T-helper 1 cell treated with Interleukin-12 subunit alpha and Interleukin-12 subunit beta and Interleukin-4 antibody, amounts not matched to agents 30 ng/mL and 1 ng/mL, for 36 hours (primary cell): ENCODE results near the gene KCNJ10. TPM values are rescaled to one million over a fixed set of nuclear protein-coding genes. Genes with fewer than 3 reads are reported as not detected.

Source experiments
- intact Hi-C: fragments of 100-400 bp; cut with micrococcal nuclease; formaldehyde crosslinking; loops from one replicate; pipeline ENCODE4 v1.15.1; 2024
- total RNA-seq: library from RNA; stranded (reverse); gene quantifications from 2 replicates; pipeline ENCODE4 v1.2.3, GENCODE V29; 2022

Gene KCNJ10
- total RNA-seq, 1 donor from 2014 or later, result not detected

DNA sequence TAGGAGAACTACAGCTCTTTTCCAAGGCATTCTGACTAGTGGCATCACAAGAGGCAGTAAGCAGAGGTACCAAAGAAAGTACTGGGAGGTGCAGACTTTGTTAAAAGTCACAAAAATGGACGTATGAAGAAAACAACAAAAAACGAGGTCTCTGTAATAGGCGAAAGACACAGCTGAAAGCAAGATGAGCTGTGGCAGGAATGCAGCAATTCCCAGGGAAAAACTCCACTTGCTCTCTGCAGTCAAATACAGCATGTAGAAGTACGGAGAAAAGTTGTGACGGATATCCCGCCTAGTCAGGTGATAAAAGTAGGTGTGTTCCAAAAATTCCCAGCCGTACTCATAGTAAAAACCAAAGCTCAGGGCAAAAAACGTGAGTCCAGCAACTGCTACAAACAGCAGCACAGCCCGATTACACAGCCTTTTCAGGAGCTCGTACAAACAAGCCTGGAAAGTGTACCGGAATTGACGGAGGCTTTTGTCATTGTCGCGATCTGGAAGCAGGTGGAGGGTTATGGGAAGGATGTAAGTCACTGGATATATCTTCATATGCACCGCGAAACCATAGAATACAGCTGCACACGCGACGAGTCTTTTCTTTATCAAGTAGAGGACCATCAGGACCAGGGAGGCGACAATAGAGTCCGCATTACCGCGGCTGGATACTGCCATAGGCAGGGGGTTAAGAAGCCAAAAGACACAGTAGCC lies 39.1 kb downstream of the KCNJ10 start:
- intact Hi-C loops, result loop anchor here (1.0 to 2.0 kb wide), 10 partner anchors 15 to 312 kb away; partner anchors contain the start of genes COPA, DUSP23, NCSTN and PEX19

DNA sequence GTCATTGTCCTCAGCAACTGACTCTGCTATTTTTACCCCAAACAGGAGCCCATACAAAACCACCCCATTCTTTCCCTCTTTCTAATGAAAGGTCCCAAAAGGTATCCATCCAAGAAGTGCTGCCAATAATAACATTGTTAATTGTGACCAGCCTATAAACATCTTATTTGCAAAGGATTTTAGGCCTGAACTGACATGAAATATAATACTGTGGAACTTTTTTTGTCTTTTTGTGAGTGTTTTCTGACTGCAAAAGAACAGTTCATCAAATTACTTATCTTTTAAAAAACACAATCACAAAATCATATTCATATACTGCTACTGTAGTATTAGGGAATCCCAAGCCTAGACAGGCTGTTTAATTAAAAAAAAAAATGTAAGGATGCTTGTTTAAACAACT lies 41.5 kb downstream of the KCNJ10 start:
- intact Hi-C loops, result no loop called here

GRCh38 chr1:160025314-160025713 lies 44.6 kb downstream of the KCNJ10 start:
- intact Hi-C loops, result no loop called here

DNA sequence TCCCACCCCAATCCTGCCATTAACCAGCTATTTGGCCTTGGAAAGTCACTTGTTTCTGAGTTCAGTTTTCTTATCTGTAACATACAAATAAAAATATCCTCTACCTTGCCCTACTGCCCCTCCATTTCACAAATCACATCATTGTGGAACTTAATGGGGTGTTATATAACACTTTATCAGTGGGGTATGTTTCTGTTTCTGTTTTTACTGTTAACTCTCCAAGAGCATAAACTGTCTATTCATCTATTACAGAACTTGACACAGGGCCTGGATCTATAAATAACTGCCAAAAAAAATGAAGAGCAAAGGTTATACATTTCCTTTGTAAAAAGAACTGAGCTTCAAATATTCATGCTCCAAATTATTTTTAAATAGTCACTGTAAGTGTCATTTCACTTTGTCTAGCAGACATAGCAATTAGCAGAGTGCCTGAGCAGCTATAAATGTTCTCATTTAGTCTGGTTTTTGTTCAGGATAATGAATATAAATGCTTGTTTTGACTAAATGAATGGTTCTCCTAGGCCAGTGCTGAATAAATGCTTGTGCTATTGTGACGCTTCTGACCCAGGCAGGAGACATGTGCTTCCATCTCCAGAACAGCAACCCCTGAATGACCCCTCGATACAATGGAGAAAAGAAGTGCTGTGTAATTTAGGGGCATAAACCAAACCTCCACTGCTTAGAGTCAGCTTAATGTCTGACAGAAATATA lies 45.6 kb downstream of the KCNJ10 start:
- intact Hi-C loops, result no loop called here

DNA sequence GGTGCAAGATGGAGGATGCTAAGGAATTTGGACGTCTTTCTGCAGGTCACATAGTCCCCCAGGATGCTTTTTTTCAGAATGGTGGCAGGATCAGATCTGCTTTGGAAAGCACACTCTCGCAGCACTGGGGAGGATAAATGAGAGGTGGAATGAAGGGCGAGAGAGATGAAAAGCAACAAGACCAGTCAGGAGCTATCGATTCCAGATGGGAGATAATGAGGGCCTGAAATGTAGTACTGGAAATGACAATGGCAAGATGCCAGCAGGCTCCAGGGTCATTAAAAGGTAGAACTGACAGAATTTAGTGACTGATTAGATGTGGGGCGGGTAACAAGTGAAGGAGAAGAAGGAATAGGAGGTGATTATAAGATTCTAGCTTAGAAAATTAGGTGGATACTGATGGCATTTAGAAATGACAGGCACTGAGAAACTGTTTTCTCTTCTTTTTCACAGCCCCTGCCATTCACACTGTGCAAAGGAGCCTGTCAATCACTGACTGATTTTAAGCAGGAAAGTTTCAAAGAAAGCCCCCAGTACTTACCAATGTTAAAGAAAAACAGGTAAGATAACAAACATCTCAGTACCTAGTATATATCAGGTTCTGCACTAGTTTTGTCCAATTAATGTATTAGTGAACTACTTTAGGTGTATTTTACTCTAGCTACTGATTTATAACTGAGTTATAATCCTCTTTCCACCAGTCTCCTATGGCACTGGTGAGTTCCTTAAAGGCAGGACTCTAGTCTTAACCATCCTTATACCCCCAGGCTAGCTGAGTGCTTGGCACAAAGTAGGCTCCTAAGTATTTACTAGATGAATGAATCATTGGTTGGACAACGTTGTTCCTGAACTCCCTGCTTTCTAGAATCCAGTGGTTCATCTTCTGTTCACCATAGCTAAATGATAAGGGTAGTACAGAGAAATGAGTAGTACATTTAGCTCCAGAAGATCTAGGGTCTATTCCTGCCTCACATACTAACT lies 47.3 kb downstream of the KCNJ10 start:
- intact Hi-C loops, result no loop called here

- intact Hi-C loops, result no loop called here
Observed at GRCh38 chr1:160021376-160022074, 48.4 kb downstream of the KCNJ10 start.

- intact Hi-C loops, result no loop called here
Observed at GRCh38 chr1:160020196-160020595, 49.8 kb downstream of the KCNJ10 start.

DNA sequence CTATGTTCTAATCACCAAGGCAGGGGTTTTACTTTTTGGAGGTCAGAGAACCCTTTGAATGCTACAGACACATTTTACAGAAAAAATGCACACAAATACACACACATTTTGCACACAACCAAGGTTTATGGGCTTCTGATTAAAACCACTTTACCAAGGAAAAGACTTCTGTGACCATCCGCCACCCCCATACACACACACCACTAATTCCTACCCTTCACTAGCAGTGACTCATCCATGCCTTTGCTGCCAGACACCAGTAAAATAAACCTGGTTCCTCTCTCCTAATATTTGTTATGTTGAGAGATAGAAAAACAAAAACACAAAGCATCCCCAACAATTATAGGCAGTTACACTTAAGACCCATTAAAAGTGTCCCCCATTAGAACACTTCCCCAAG lies 51.1 kb downstream of the KCNJ10 start:
- intact Hi-C loops, result no loop called here

DNA sequence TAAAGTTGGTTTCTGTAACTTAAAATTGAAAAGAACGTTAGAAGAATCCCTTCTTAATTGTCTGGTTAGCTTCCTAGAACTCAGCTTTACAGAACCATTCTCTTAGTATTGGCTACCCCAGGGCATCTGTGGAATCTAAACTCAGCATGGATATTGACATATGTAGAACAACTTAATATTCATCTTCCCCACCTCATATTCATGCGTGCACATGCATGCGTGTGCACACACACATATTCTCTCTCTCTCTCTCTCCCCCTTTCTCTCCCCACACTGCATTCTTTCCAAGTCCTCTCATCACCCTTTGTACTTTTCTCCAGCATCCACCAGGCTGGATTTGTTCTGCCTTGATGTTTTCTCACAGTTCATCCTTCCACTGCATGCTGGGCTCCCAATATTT lies 51.6 kb downstream of the KCNJ10 start:
- intact Hi-C loops, result no loop called here

- intact Hi-C loops, result no loop called here
Observed at GRCh38 chr1:160017592-160017991, 52.4 kb downstream of the KCNJ10 start.

GRCh38 chr1:160011781-160012180 lies 58.2 kb downstream of the KCNJ10 start:
- intact Hi-C loops, result no loop called here

GRCh38 chr1:160009801-160010200 lies 60.2 kb downstream of the KCNJ10 start:
- intact Hi-C loops, result loop anchor here (5.0 kb wide), 1 partner anchor 798 kb away; no protein-coding TSS in a partner anchor

GRCh38 chr1:160009081-160009480 lies 60.9 kb downstream of the KCNJ10 start:
- intact Hi-C loops, result loop anchor here (5.0 kb wide), 1 partner anchor 797 kb away; no protein-coding TSS in a partner anchor

GRCh38 chr1:160007577-160008200 lies 62.3 kb downstream of the KCNJ10 start:
- intact Hi-C loops, result loop anchor here (1.0 to 5.0 kb wide), 5 partner anchors 77 to 875 kb away; no protein-coding TSS in a partner anchor

DNA sequence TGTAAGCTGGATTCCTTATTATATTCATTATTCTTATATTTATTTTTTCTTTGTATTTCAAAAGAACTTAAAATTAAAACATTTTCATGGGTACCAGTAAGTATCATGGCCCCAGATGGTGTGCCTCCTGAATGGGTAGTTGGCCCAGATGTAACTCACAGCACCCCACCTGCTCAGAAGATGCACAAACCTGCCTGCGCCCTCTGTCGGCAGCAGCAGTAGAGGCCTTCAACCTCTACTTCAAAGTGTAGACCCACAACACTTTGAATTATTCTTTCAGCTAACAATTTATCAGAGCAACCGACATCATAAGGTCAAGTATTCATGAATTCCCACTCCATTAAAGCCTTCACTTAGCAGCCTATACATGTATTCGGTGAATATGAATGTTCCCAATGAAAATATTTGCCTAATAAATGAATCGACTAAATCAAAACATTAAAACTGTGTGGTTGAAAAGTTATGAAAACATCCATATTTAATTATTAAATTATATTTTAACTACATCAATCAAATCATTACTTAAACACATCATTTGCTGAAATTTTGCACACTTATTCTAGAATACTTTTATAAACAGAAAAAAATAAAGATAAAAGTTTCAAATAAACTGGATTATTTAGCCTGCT lies 63.5 kb downstream of the KCNJ10 start:
- intact Hi-C loops, result loop anchor here (1.0 to 5.0 kb wide), 6 partner anchors 25 to 874 kb away; partner anchors contain the start of genes DUSP23 and PIGM

- intact Hi-C loops, result loop anchor here (5.0 kb wide), 1 partner anchor 793 kb away; no protein-coding TSS in a partner anchor
Observed at GRCh38 chr1:160005070-160005469, 64.9 kb downstream of the KCNJ10 start.

DNA sequence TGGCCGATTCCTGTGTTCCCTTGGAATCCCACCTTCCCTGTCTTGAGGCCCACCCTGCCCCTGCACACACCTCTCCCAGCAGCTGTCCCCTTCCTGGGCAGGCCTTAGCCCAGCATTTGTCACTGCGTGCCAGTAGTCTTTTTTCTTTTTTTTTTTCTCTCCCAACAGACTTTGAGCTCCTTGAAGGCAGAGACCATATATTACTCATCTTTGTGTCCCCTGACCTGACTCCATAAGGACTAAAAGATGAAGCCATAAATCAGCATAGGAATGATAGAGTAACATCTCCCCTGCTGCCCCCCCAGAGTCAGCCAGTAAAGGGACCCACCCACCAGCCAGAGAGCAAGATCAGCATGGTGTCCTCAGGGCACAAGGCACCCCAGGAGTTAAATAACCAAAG lies 65.5 kb downstream of the KCNJ10 start:
- intact Hi-C loops, result no loop called here

DNA sequence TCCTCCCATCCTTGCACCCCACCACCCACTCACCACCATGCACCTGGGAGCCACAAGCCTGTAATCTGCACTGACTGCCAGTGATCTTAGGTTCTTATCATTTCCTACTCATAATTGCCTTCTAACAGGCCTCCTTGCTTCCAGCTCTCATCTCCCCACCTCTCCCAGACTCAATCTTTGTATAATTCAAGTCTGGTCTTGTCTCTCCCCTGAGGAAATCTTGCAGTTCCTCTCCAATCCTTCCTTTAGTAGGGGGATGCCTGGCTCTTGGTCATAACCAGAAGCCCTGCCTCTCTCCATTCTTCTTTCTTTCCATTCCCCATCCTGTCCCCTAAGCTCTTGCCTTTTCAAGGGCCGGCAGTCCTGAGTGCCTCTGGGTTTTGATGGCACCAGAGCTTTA lies 66.0 kb downstream of the KCNJ10 start:
- intact Hi-C loops, result no loop called here

DNA sequence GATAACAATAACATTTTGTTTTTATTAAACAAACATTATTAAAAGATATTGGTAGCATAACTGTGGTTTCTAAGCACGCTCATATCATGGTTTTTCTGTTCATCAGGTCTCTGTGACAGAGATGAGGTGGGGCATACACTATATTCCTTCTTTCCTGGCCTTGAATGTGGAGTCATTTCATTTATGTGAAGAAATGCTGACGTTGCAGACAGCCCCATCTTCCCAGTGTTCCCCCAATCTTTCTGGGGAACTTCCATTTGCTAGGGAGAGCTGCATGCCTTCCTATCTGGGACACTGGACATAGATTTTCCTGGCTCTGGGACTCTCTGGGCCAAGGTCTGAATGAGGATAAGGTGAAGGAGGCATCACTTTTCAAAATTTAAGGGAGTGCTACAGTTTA lies 68.5 kb downstream of the KCNJ10 start:
- intact Hi-C loops, result no loop called here

DNA sequence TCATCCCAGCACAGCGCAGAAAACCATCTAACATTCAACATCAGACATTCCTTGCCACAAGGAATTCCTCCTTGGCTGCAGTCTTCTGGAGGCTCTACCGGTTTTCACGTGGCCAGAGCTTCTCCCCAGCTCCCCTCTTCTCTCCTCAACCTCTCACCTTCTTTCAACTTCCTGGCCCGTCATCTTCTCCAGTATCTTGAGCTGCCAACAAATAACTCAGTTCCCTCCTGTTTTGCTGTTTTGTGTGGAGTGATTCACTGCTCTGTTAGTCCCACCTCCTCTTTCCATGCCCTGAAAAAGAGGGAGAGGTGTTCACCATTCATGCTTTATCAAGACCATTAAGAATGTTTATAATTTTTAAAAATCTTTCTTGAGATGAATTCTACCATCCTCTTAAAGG lies 70.8 kb downstream of the KCNJ10 start:
- intact Hi-C loops, result no loop called here
